NCI-H345 treated with DMSO at 0.1 percent for 48 hours (cell line): ENCODE results near the gene APOF.
"Not testable (repeated sequence)": the region's sequence is repeated elsewhere in the genome, so short reads cannot be mapped to it uniquely, and the experiment has no call there.

Experiments
- DNase-seq: peaks from one replicate; lab custom pipeline; 2025; ENCODE audit not compliant: unreplicated experiment; lab: John Stamatoyannopoulos, UW

Gene APOF

GRCh38 chr12:56362130-56363059, at the start of gene APOF:
Gene APOF, minus strand, starts transcription at chr12:56362857. Its CDS starts 112 bp downstream, at chr12:56362745.
- DNase-seq, result no peak

GRCh38 chr12:56411781-56412639, 49.4 kb upstream of the APOF start:
- no peak for DNase-seq

GRCh38 chr12:56410768-56411167, 48.1 kb upstream of the APOF start:
- no peak for DNase-seq

- DNase-seq, result no peak
Measured at GRCh38 chr12:56408799-56409417, 46.3 kb upstream of the APOF start.

- DNase-seq, result not testable (repeated sequence)
Measured at GRCh38 chr12:56404227-56404626, 41.6 kb upstream of the APOF start.

- not testable (repeated sequence) for DNase-seq
Measured at GRCh38 chr12:56401612-56402011, 39.0 kb upstream of the APOF start.

GRCh38 chr12:56401125-56401524, 38.5 kb upstream of the APOF start:
- DNase-seq, result not testable (repeated sequence)

GRCh38 chr12:56399466-56399865, 36.8 kb upstream of the APOF start:
- not testable (repeated sequence) for DNase-seq

GRCh38 chr12:56398324-56398723, 35.7 kb upstream of the APOF start:
- DNase-seq, result no peak

- no peak for DNase-seq
Measured at GRCh38 chr12:56392331-56392730, 29.7 kb upstream of the APOF start.

- no peak for DNase-seq
Measured at GRCh38 chr12:56391721-56392120, 29.1 kb upstream of the APOF start.

GRCh38 chr12:56389412-56389811, 26.8 kb upstream of the APOF start:
- DNase-seq, result no peak

GRCh38 chr12:56387152-56387736, 24.6 kb upstream of the APOF start:
- no peak for DNase-seq

GRCh38 chr12:56385873-56386272, 23.2 kb upstream of the APOF start:
- DNase-seq, result no peak

GRCh38 chr12:56382611-56383010, 20.0 kb upstream of the APOF start:
- DNase-seq, result no peak

GRCh38 chr12:56377989-56378316, 15.3 kb upstream of the APOF start:
- DNase-seq, result no peak

GRCh38 chr12:56377310-56377988, 14.8 kb upstream of the APOF start:
- DNase-seq, result no peak

- no peak for DNase-seq
Measured at GRCh38 chr12:56375598-56376434, 13.2 kb upstream of the APOF start.

- DNase-seq, result no peak
Measured at GRCh38 chr12:56374726-56375597, 12.3 kb upstream of the APOF start.
